Ovary (tissue), 10 donors: ENCODE data around the gene CXCL9. TPM values are rescaled to one million over a fixed set of nuclear protein-coding genes. Genes with fewer than 3 reads are reported as not detected.
"Not testable (repeated sequence)": the region's sequence is repeated elsewhere in the genome, so short reads cannot be mapped to it uniquely, and the experiment has no call there.

Experiments
- DNase-seq, 5 donors: peaks; one replicate each; pipeline ENCODE4 v3.0.0-alpha.2; 2019 to 2020
- H3K27ac ChIP-seq, 2 donors: fragments of 200-600 bp; one replicate each; pipeline versions ENCODE4 v1.5.1 to v1.8.0; 2019 to 2022
- H3K27me3 ChIP-seq: fragments of 200-600 bp; one replicate; pipeline ENCODE4 v1.8.0; 2022
- H3K36me3 ChIP-seq: fragments of 200-600 bp; sonication (generic); one replicate; pipeline ENCODE4 v1.5.1; 2019
- H3K4me1 ChIP-seq: one replicate; pipeline ENCODE4 v1.8.1; 2013; ENCODE audit warnings: mild to moderate bottlenecking, moderate library complexity; ENCODE audit not compliant: insufficient read depth
- H3K4me3 ChIP-seq: fragments of 200-600 bp; sonication (generic); one replicate; pipeline ENCODE4 v1.5.1; 2017
- H3K9me3 ChIP-seq, 2 donors: fragments of 200-600 bp in 1 of 2; sonication (generic) in 1 of 2; one replicate each; pipeline versions ENCODE4 v1.5.1 to v1.8.1; 2013 to 2019; ENCODE audit warnings: mild to moderate bottlenecking in 1 of 2, moderate library complexity in 1 of 2
- EP300 ChIP-seq: sonication (generic); formaldehyde crosslinking; IDR thresholded peaks from one replicate; pipeline ENCODE4 v1.6.1; 2017; ENCODE audit warnings: antibody characterized with exemption
- POLR2A ChIP-seq: fragments of 450-650 bp; IDR thresholded peaks from one replicate; pipeline ENCODE4 v1.6.1; 2017; ENCODE audit warnings: antibody characterized with exemption, mild to moderate bottlenecking, moderate library complexity
- WGBS, 3 donors: extraction: QIAGEN DNeasy Blood & Tissue Kit in 1 of 3; methylation state at CpG; one replicate each; pipeline versions ENCODE4 v1.1.5 to v1.1.7; 2013 to 2017; 5-methylcytosine and 5-hydroxymethylcytosine counted together
- intact Hi-C, 4 donors: fragments of 100-400 bp; cut with DNase I; formaldehyde crosslinking; loops; one replicate each; pipeline versions ENCODE4 v1.11.0 to v1.15.1; 2022 to 2023
- long read RNA-seq, 3 donors: library from polyadenylated mRNA in 2 of 3; unstranded in 2 of 3; transcript quantifications; one replicate each; pipeline ENCODE4 v2.0.0 and lab custom pipeline, GENCODE V29; 2021 to 2026
- polyA plus RNA-seq, 2 donors: library from polyadenylated mRNA; stranded (reverse); fragments of 200-250 nt in 1 of 2; fragments of 350-450 nt in 1 of 2; fragmentation: Illumina TruSeq in 1 of 2; extraction: RNeasy Lipid Tissue Mini Kit (QIAGEN cat#74804) in 1 of 2; gene quantifications; one replicate each; pipeline ENCODE4 v1.2.3, GENCODE V29; 2013 to 2014
- total RNA-seq, 7 donors: library from RNA; depleted of rRNA in 2 of 7; stranded (reverse); fragments of >200 nt in 2 of 7; fragmentation: NEBNext Ultra II Directional in 3 of 7; extraction: Animal tissue kit (Norgen Biotek cat#: 25700) in 3 of 7; gene quantifications; one replicate each; pipeline versions ENCODE4 v1.1.0 to v1.2.4, GENCODE V29; 2016 to 2023
- TF ChIP-seq, protein P1 (sequence below), 3 donors: fragments of 450-650 bp in 2 of 3; fragments of 200-600 bp in 1 of 3; IDR thresholded peaks; one replicate each; pipeline versions ENCODE4 v1.5.1 to v1.8.0; 2016 to 2022; ENCODE audit warnings: antibody characterized with exemption in 3 of 3, mild to moderate bottlenecking in 1 of 3
- donor health status: DM: no; HTN: no; CAD: no; lungs with moderate emphysema.
- donor health status: DM: no; HTN: no; CAD: no.
- donor health status: Bipolar disorder and iron deficiency.
- donor health status: DM: yes; HTN: yes; CAD: no.
- donor health status: DM: no; HTN: no; CAD: no.
- donor health status: DM: yes; HTN: yes; CAD: no.

The CXCL9 gene
- total RNA-seq (under 1 TPM in 3 of 7 donors, not detected in 4; 0.13 to 0.57 (median 0.20) TPM), polyA plus RNA-seq (1 to 10 TPM in 1 of 2 donors, under 1 TPM in 1; 0.06 to 8.2 TPM)
- long read RNA-seq, donor 1, result 0 reads
- long read RNA-seq, donor 2, result 0 reads
- long read RNA-seq, donor 3, result 0 reads

DNA sequence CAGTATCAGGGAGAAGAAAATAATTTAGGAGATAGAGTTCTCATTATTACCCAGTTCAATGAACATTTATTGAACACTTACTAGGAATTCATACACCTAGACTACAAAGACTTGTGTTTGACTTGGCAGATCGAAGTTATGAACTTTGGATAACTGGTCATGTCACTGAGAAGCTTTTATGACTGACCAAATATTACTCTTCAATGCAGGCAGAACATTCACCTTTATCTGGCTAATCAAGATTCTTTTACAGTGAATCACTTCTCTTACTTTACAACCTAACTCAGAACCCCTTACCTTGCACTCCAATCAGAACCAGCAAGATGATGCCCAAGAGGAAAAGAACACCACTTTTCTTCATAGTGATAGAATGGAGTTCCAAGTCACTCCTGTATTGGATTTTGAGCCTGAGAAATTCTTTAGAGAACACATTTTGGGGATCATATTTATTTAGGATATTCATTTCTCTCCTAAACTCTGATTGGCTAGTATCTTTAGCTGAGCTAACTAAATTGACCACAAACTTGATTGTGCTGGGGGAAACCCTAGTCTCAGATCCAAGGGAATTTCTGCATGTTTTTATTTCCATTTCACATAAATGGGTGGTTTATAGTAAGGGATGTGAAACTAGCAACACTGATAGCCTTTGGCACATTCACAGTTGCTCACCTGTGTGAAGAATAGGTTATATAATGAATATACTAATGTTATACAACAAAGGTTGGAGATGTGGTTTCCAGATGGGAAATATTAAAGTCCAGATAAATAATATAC lies at the start of gene CXCL9:
CXCL9 (minus strand) TSS at position 421 of the 774 bp plus-strand sequence; CDS start at position 361, 60 bp downstream.
- TF ChIP-seq POLR2A, result no peak
- TF ChIP-seq, protein P1, sequence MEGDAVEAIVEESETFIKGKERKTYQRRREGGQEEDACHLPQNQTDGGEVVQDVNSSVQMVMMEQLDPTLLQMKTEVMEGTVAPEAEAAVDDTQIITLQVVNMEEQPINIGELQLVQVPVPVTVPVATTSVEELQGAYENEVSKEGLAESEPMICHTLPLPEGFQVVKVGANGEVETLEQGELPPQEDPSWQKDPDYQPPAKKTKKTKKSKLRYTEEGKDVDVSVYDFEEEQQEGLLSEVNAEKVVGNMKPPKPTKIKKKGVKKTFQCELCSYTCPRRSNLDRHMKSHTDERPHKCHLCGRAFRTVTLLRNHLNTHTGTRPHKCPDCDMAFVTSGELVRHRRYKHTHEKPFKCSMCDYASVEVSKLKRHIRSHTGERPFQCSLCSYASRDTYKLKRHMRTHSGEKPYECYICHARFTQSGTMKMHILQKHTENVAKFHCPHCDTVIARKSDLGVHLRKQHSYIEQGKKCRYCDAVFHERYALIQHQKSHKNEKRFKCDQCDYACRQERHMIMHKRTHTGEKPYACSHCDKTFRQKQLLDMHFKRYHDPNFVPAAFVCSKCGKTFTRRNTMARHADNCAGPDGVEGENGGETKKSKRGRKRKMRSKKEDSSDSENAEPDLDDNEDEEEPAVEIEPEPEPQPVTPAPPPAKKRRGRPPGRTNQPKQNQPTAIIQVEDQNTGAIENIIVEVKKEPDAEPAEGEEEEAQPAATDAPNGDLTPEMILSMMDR (IDR thresholded peaks at IDR 0.05), result no peak
- no peak for TF ChIP-seq EP300
- Histone ChIP-seq H3K4me1 (no peaks in the 10 kb centered on the region), H3K27me3 (no peaks in the 10 kb centered on the region), H3K4me3 (no peak within 1 kb of the TSS), H3K36me3 (no peaks in the 10 kb centered on the region), H3K9me3 (no peaks in the 10 kb centered on the region), H3K27ac (no peak within 1 kb of the TSS)
- 68 to 71% (median 70%) methylated on average over 1 of the region's 1 CpG for WGBS, 3 donors
- intact Hi-C loops, result loop anchor here in 1 of 4 donors (10.0 kb wide), 1 partner anchor 488 kb away; no protein-coding TSS in a partner anchor
- no peak for DNase-seq

DNA sequence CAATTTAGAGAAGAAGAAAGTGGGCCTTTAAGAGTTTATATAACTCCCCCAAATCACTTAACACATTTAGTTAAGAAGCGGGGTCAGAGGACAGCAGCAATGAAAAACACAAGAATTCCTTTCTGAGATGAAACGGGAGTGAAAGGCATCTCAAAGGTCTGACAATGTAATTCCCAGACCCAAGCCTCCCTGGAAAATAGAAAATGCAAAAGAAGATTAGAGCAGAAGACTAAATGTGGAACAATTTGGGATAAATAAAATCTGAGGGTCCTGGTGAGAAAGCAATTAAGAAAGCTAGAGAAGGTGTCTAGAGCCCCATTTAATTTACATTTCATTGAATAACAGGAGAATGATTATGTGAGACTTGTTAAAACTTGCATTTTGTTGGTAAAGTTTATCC lies 48.1 kb upstream of the CXCL9 start:
- H3K36me3 ChIP-seq, result no peaks in the 10 kb centered on the region
- H3K4me3 ChIP-seq, result no peak overlapping the region
- DNase-seq, result no peak
- intact Hi-C loops, result no loop called here
- H3K9me3 ChIP-seq, result no peaks in the 10 kb centered on the region
- no peaks in the 10 kb centered on the region for H3K27me3 ChIP-seq
- TF ChIP-seq, protein P1 (IDR thresholded peaks at IDR 0.05), result no peak
- TF ChIP-seq EP300, result no peak
- TF ChIP-seq POLR2A, result no peak
- WGBS, 3 donors, result 16 to 28% (median 20%) methylated on average over 2 of the region's 2 CpGs
- no peaks in the 10 kb centered on the region for H3K4me1 ChIP-seq
- no peak overlapping the region for H3K27ac ChIP-seq

DNA sequence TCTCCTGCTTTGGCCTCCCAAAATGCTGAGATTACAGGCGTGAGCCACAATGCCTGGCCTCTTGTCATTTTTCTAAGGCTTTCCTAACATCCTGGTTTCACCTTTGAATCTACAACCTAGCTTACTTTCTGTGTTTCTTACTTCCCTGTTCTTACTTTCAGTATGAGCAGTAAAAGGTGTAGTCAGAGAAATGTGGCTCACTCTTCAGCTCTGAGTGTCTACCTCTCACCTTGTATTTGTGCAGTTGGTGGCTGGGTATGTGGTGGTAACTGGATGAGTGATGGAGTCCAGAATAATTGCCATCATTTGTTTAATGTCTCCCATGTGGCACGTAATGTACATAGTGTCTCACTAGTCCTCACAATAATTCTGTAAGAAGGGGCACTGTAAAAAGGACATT lies 47.7 kb upstream of the CXCL9 start:
- DNase-seq, result no peak
- Histone ChIP-seq H3K4me3 (no peak overlapping the region), H3K27ac (no peak overlapping the region), H3K36me3 (no peaks in the 10 kb centered on the region), H3K4me1 (no peaks in the 10 kb centered on the region), H3K27me3 (no peaks in the 10 kb centered on the region), H3K9me3 (no peaks in the 10 kb centered on the region)
- 73 to 80% (median 78%) methylated on average over 2 of the region's 2 CpGs for WGBS, 3 donors
- intact Hi-C loops, result no loop called here
- TF ChIP-seq, protein P1 (IDR thresholded peaks at IDR 0.05), result no peak
- TF ChIP-seq EP300, result no peak
- no peak for TF ChIP-seq POLR2A

DNA sequence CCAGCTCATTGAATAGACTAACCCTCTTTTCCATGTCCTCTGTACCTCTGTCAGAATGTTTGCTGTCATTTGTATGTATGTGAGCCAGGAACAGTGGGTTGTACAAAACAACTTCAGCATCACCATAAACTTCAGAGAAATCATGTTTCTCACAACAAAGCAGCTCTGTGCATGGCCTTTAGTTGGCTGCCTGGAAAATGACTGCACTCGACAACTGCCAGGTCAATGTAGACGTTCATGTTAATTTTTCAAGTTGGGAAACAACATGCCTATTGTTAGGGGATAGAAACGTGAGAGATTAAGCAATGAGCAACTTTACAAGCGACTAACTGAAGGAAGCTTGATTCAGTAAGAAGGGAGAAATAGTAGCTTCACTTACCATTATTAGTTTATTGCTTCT lies 46.4 kb upstream of the CXCL9 start:
- Histone ChIP-seq H3K4me3 (no peak overlapping the region), H3K36me3 (no peaks in the 10 kb centered on the region), H3K9me3 (no peaks in the 10 kb centered on the region), H3K27me3 (no peaks in the 10 kb centered on the region), H3K4me1 (no peaks in the 10 kb centered on the region), H3K27ac (no peak overlapping the region)
- DNase-seq, result no peak
- WGBS, 3 donors, result 30 to 50% (median 35%) methylated on average over 4 of the region's 4 CpGs
- intact Hi-C loops, result no loop called here
- no peak for TF ChIP-seq EP300
- TF ChIP-seq POLR2A, result no peak
- TF ChIP-seq, protein P1 (IDR thresholded peaks at IDR 0.05), result no peak

DNA sequence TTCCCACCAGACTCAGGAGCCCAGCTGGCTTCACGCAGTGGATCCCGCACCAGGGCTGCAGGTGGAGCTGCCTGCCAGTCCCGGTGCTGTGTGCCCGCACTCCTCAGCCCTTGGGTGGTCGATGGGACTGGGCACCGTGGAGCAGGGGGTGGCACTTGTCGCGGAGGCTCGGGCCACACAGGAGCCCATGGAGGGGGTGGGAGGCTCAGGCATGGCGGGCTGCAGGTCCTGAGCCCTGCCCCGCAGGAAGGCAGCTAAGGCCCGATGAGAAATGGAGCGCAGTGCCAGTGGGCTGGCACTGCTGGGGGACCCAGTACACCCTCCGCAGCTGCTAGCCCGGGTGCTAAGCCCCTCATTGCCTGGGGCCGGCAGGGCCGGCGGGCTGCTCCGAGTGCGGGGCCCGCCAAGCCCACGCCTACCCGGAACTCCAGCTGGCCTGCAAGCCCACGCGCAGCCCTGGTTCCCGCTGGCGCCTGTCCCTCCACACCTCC lies 43.3 kb upstream of the CXCL9 start:
- H3K4me1 ChIP-seq, DNase-seq, H3K9me3 ChIP-seq, H3K4me3 ChIP-seq, H3K27me3 ChIP-seq, H3K36me3 ChIP-seq, H3K27ac ChIP-seq, intact Hi-C loops: not testable (repeated sequence)
- WGBS, 3 donors, result 90 to 96% (median 90%) methylated on average over 19 to 27 of the region's 27 CpGs

DNA sequence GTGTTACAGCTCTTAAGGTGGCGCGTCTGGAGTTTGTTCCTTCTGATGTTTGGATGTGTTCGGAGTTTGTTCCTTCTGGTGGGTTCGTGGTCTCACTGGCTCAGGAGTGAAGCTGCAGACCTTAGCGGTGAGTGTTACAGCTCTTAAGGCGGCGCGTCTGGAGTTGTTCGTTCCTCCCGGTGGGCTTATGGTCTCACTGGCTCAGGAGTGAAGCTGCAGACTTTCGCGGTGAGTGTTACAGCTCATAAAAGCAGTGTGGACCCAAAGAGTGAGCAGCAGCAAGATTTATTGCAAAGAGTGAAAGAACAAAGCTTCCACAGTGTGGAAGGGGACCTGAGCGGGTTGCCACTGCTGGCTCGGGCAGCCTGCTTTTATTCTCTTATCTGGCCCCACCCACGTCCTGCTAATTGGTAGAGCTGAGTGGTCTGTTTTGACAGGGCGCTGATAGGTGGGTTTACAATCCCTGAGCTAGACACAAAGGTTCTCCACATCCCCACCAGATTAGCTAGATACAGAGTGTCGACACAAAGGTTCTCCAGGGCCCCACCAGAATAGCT lies 42.6 kb upstream of the CXCL9 start:
- intact Hi-C loops, H3K9me3 ChIP-seq, H3K4me1 ChIP-seq, H3K27me3 ChIP-seq, H3K36me3 ChIP-seq, H3K27ac ChIP-seq, DNase-seq, H3K4me3 ChIP-seq: not testable (repeated sequence)
- 83 to 90% (median 83%) methylated on average over 15 to 17 of the region's 17 CpGs for WGBS, 3 donors

DNA sequence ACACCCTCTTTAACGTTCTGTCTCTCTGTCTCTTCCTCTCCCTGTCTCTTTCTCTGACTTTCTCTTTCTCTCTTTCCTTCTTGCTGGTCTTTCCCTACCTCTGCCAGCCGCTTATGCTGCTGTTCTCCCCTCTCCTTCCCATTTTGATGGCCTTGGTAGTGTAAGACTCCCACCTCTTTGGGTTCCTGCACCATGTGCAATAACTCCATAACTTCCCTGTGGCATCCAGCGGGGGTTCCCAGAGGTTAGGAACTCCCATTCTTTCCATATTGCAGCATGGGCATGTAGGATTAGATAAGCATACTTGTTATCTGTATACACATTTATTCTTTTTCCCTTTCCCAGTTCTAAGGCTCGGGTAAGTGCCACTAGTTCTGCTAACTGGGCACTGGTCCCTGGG lies 37.4 kb upstream of the CXCL9 start:
- H3K36me3 ChIP-seq, H3K9me3 ChIP-seq, H3K27ac ChIP-seq, H3K4me3 ChIP-seq, H3K4me1 ChIP-seq, intact Hi-C loops, H3K27me3 ChIP-seq, DNase-seq: not testable (repeated sequence)
- WGBS, 3 donors, result 65 to 82% (median 74%) methylated on average over 4 of the region's 4 CpGs
